ENCODE measurements around the gene CRY1. TPM values are rescaled to one million over a fixed set of nuclear protein-coding genes. Genes with fewer than 3 reads are reported as not detected.

CRY1 gene
- total and polyA plus RNA-seq, 2 of the 4 experiments (the other 2 are of a cell fraction), result 5.9 to 9.9 TPM

- DNase-seq (no peak), ATAC-seq (ENCODE audit: low read depth) (no peak)
- no peak overlapping the region for H3K4me3 ChIP-seq (ENCODE audit: insufficient read depth, low read depth, low read length)
- no TSS peak for BruUV-seq (replicated peaks)
- H3K36me3 ChIP-seq (ENCODE audit: control insufficient read depth, insufficient read depth, low read length), result no peaks in the 10 kb centered on the region
- peaks cover 12 to 22% of the 10 kb centered on the region in 2 experiments for H3K79me1 ChIP-seq (ENCODE audit: low read depth in 1 of 2, low read length in 2 of 2)
- no peak overlapping the region for H3K14ac ChIP-seq (replicated peaks; ENCODE audit: low read depth, low read length)
- H3K9me1 ChIP-seq (ENCODE audit: insufficient read depth, low read length), result no peaks in the 10 kb centered on the region
- intact Hi-C loops (cut with micrococcal nuclease), result no loop called here
- H3K9ac ChIP-seq (ENCODE audit: low read depth, low read length), result no peak overlapping the region
- CTCF ChIA-PET, result interaction anchor here (1.0 kb wide), 1 partner anchor 38 kb away, joined by 3 read pairs; no protein-coding TSS in a partner anchor
- H3K4ac ChIP-seq (ENCODE audit: low read depth, low read length), result no peak overlapping the region
- no peak overlapping the region for H4K5ac ChIP-seq (ENCODE audit: low read depth, low read length)
- no peaks in the 10 kb centered on the region for H3K27me3 ChIP-seq (ENCODE audit: control insufficient read depth, insufficient read depth, low read length)
- H3K27ac ChIP-seq (ENCODE audit: insufficient read depth, low read length), result no peak overlapping the region
- no peak overlapping the region for H3K18ac ChIP-seq (ENCODE audit: low read depth, low read length)
- H2AFZ ChIP-seq (replicated peaks; ENCODE audit: low read length, poor library complexity), result no peak overlapping the region
- H2AK9ac ChIP-seq (replicated peaks; ENCODE audit: low read depth, low read length, poor library complexity), result no peak overlapping the region
- no peak overlapping the region for H3K56ac ChIP-seq (ENCODE audit: extremely low read depth, insufficient read depth, low read length)
- POLR2A ChIA-PET (ENCODE audit: unreplicated experiment), result no interaction called here
- H3K23ac ChIP-seq (ENCODE audit: low read depth, low read length), result no peak overlapping the region
- WGBS, 2 experiments (ENCODE audit: extremely low coverage in 2 of 2, insufficient read length in 1 of 2), result no CpG with 5 or more reads among the region's 2 CpGs
- H2BK15ac ChIP-seq (ENCODE audit: low read depth, low read length), result no peak overlapping the region
- no peak overlapping the region for H2BK5ac ChIP-seq (ENCODE audit: low read depth, low read length, poor library complexity, severe bottlenecking)
- H4K91ac ChIP-seq (ENCODE audit: insufficient read depth, low read depth, low read length), result no peak overlapping the region
- in situ Hi-C loops (cut with MboI; ENCODE audit: low sequenced_read_pairs), result no loop called here
- H3K4me1 ChIP-seq (ENCODE audit: control insufficient read depth, insufficient read depth, low read length), result no peaks in the 10 kb centered on the region
- no peaks in the 10 kb centered on the region for H3K9me3 ChIP-seq (ENCODE audit: control insufficient read depth, insufficient read depth, low read length)
- H4K20me1 ChIP-seq (ENCODE audit: insufficient read depth, low read length), result 0 out of 2 replicates have a peak, but pooled peaks cover 3% of the 10 kb centered on the region
- no peak for TF ChIP-seq USF2 (IDR thresholded peaks at IDR 0.05; ENCODE audit: low read depth, low read length)
- no peak for TF ChIP-seq CEBPB (IDR thresholded peaks at IDR 0.05; ENCODE audit: low read depth, low read length)
- TF ChIP-seq POLR2A (IDR thresholded peaks at IDR 0.05; ENCODE audit: low read depth, low read length), result no peak
- TF ChIP-seq RFX5 (IDR thresholded peaks at IDR 0.05; ENCODE audit: low read depth, low read length), result no peak
- TF ChIP-seq SMC3 (IDR thresholded peaks at IDR 0.05; ENCODE audit: low read depth, low read length), result no peak
- TF ChIP-seq MXI1 (IDR thresholded peaks at IDR 0.05; ENCODE audit: borderline replicate concordance, low read depth, low read length), result no peak
- TF ChIP-seq ELK1 (IDR thresholded peaks at IDR 0.05; ENCODE audit: borderline replicate concordance, low read depth, low read length), result no peak
- TF ChIP-seq BHLHE40 (IDR thresholded peaks at IDR 0.05; ENCODE audit: low read depth, low read length), result no peak
- TF ChIP-seq RAD21 (IDR thresholded peaks at IDR 0.05; ENCODE audit: low read length), result no peak
- no peak for TF ChIP-seq CHD1 (IDR thresholded peaks at IDR 0.05; ENCODE audit: low read depth, low read length)
- no peak for TF ChIP-seq RCOR1 (IDR thresholded peaks at IDR 0.05; ENCODE audit: insufficient replicate concordance, low read length)
- no peak for TF ChIP-seq CTCF (conservative IDR thresholded peaks at IDR 0.05; ENCODE audit: low read depth, low read length)
- TF ChIP-seq MAZ (IDR thresholded peaks at IDR 0.05; ENCODE audit: borderline replicate concordance, low read depth, low read length), result no peak
- TF ChIP-seq MAFK (IDR thresholded peaks at IDR 0.05; ENCODE audit: low read depth, low read length), result no peak
- H2AK5ac ChIP-seq (ENCODE audit: low read depth, low read length), result no peak overlapping the region
- dilution Hi-C loops (cut with HindIII; ENCODE audit: low sequenced_read_pairs, unreplicated experiment), result no loop called here
- no peak overlapping the region for H3K4me2 ChIP-seq (ENCODE audit: low read depth, low read length)
- no peak overlapping the region for H2BK20ac ChIP-seq (ENCODE audit: low read depth, low read length)
- no peak overlapping the region for H2BK120ac ChIP-seq (ENCODE audit: low read depth, low read length)
- no peak overlapping the region for H4K8ac ChIP-seq (ENCODE audit: low read depth in 2 of 2, low read length in 2 of 2)
These were observed 57.6 kb downstream of the CRY1 start for GRCh38 chr12:107035733-107036132.

Data from IMR-90 (cell line).